ENCODE results near the gene ANAPC2.

Gene ANAPC2, protein sequence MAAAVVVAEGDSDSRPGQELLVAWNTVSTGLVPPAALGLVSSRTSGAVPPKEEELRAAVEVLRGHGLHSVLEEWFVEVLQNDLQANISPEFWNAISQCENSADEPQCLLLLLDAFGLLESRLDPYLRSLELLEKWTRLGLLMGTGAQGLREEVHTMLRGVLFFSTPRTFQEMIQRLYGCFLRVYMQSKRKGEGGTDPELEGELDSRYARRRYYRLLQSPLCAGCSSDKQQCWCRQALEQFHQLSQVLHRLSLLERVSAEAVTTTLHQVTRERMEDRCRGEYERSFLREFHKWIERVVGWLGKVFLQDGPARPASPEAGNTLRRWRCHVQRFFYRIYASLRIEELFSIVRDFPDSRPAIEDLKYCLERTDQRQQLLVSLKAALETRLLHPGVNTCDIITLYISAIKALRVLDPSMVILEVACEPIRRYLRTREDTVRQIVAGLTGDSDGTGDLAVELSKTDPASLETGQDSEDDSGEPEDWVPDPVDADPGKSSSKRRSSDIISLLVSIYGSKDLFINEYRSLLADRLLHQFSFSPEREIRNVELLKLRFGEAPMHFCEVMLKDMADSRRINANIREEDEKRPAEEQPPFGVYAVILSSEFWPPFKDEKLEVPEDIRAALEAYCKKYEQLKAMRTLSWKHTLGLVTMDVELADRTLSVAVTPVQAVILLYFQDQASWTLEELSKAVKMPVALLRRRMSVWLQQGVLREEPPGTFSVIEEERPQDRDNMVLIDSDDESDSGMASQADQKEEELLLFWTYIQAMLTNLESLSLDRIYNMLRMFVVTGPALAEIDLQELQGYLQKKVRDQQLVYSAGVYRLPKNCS

DNA sequence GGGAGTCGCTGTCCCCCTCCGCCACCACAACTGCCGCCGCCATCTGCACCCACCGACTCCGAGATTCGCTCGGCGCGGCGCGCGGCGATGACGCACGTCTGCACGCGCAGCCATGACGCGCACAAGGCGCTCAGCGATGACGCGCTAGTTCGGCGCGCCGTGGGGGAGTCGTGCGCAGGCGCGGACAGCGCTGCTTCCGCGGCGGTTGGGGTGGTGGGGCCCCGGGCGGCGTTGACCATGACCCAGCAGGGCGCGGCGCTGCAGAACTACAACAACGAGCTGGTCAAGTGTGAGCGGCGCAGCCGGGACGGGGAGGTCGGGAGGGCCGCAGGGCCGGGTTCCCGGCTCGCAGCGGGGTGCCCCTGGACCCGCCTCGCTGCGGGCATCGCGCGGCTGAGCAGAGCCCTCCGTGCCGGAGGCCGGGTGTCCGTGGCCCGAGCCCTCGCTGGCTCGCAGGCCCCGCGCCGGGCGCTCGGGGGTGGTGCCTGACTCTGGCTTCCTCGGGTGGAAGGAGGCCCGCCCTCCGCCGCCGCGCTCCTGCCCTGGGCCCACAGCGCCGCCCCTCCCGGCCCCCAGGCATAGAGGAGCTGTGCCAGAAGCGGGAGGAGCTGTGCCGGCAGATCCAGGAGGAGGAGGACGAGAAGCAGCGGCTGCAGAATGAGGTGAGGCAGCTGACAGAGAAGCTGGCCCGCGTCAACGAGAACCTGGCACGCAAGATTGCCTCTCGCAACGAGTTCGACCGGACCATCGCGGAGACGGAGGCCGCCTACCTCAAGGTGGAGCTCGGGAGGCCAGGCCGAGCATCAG, at the start of gene ANAPC2, which contains the start of gene SSNA1:
ANAPC2 (minus strand) TSS at position 71 of the 807 bp plus-strand sequence; CDS start at position 43, 28 bp downstream.
SSNA1 (plus strand) TSS at position 187 of the 807 bp plus-strand sequence; CDS start at position 238, 51 bp downstream.
- DNase-seq: peak; percentile 90

DNA sequence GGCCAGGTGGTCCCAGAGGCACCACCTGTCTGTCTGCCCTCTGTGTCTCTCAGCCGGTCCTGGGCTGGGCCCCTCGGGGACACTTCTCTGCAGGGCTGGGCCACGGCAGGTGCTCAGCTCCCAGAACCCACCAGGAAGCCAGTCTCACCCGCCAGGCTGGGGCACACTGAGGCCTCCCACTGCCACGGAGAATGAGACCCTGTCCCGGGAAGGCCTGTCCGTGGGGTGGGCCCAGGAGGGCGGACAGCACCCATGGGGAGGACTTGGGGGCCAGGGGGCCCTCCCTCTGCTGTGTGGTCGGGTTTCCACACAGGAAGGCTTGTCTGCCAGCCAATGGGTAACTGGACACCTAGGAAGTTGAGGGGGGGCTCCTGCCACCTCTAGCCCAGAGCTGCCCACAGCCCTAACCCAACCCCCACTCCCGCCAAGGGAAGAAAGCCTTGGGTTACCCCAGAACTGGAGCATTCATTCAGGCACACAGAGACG, 48.6 kb upstream of the ANAPC2 start:
- no peak for DNase-seq

DNA sequence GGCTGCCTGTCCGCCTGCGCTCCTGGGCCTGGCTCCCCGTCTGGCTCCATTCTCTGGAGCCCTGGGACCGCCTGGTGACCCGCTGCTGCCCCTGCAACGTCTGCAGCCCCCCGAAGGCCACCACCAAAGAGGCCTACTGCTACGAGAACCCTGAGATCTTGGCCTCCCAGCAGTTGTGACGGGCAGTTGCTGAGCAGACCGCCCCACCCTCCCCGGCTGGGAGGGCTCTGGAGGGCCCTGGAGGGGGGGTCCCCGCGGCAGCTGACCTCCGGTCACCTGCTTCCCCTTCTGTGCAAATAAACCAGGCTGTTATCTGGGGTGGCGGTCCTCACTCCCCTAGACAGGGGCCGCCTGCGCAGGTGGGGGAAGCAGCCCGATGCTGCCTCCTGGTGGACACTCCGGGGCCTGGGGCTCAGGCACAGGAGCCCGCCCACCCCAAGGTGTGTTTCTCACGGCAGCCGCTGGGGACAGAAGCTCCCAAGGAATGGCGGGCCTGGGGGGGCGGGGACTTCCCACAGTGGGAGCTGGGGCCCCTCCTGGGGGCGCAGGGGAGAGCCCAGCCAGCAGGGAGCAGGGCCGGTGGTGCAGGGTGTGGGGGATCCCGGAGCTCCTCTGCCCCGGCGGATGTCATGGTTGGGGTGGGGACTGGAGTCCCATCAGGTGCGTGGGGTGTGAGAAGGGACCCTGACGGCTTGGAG, 48.0 kb upstream of the ANAPC2 start:
- peak; percentile 60 for DNase-seq

DNA sequence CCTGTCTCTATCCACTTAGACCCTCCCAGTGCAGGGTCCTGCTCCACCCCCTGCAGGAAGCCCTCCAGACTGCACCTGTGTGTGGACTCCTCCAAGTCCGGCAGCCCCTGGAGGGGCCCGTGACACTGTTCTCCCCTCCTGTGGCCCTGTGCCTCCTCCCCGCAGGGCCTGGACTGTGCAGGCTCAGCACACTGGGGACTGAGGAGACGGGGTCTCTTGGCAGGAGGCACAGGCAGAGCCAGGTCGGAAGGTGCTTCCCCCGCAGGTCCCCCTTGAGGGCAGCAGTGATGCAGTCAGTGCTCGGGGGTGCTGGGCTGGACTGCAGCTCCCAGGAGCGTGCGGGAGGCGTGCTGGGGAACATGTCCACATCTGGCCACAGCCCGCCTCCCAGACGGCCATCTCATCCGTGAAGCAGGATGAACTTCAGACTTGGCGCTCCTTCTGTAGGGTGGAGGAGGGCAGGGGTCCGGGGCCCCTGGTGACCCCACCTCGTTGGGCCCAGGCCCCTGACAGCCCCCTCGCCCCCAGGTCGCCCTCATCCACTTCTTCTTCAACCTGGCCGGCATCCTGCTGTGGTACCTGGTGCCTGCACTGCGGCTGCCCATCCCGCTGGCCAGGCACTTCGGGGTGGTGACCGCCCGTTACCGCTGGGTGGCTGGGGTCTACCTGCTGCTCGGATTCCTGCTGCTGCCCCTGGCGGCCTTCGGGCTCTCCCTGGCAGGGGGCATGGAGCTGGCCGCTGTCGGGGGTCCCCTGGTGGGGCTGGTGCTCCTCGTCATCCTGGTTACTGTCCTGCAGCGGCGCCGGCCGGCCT, 47.3 kb upstream of the ANAPC2 start:
- no peak for DNase-seq

DNA sequence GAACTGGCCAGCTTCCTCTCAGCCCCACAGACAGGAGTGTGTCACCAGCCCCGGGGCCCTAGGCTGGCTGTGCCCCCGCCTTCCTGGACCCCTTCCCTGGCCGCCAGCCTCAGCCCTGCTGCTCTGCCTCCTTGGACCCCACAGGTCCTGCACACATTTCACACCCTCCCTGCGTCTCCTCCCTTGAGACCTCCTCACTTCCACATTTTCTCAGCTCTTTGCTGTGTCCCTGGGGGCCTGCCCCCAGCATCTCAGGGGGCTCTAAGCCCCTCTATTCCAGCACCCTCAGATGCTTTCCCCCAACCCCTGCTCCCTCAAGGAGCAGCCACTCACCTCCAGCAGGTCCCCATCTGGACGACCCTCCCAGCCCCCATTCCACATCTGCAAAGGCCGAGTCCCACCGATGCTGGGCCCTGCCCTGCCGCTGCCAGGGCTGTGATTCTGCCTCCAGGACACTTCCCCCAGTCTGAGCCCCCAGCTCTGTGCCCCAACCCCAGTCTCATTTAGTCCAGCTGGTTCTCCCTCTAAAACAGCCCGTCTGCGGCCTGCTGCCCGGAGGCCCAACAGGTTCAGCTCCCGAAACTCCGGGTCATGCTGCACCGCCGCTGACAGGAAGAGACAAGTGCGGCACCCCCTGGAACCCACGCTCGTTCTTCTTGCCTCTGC, 46.5 kb upstream of the ANAPC2 start:
- no peak for DNase-seq

DNA sequence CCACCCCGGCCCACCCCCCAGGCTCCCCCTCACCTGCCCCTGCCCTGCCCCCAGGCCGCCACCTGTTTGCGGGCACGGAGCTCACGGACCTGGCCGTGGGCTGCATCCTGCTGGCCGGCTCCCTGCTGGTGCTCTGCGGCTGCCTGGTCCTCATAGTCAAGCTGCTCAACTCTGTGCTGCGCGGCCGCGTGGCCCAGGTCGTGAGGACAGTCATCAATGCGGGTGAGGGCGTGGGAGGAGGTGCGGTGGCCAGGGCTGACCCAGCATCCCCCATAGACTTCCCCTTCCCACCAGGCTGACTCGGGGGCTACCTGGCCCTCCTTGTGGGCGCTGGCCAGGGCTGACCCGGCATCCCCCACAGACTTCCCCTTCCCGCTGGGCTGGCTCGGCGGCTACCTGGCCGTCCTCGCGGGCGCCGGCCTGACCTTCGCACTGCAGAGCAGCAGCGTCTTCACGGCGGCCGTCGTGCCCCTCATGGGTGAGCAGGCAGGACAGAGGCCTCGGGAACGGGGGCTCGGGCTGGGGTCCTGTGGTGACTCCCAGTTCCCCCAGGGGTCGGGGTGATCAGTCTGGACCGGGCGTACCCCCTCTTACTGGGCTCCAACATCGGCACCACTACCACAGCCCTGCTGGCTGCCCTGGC, 45.8 kb upstream of the ANAPC2 start:
- no peak for DNase-seq

DNA sequence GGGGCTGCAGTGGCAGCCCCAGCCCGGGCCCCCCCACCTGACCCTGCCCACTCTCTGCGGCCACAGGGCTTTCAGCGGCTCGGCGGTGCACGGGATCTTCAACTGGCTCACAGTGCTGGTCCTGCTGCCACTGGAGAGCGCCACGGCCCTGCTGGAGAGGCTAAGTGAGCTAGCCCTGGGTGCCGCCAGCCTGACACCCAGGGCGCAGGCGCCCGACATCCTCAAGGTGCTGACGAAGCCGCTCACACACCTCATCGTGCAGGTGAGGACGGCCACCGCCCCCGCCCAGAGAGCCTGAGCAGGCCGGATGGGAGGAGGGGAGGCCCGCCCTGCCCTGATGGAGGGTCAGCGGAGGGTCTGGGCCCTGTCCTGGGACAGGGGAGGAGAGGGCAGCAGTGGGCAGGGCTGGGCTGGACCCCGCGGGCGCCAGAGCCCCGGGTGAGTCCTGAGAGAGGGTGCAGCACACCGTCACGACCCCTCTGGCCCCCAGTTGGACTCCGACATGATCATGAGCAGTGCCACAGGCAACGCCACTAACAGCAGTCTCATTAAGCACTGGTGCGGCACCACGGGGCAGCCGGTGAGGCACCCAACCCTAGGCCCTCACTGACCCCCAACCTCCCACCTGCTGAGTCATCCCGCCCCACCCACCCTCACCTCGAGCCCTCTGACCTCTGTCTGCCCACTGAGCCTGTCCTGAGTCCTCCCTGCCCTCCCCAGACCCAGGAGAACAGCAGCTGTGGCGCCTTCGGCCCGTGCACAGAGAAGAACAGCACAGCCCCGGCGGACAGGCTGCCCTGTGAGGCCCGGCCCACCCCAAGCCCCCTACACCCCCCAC, 45.0 kb upstream of the ANAPC2 start:
- DNase-seq: no peak

DNA sequence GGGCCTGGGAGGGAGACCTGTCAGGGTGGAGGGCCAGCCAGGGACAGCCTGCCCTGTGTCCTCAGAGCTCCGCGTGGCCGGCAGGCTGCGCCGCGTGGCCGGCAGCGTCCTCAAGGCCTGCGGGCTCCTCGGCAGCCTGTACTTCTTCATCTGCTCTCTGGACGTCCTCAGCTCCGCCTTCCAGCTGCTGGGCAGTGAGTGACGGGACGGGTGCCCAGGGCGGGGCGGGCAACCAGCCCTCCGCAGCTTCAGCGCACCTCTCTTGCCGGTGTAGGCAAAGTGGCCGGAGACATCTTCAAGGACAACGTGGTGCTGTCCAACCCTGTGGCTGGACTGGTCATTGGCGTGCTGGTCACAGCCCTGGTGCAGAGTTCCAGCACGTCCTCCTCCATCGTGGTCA, 44.1 kb upstream of the ANAPC2 start:
- DNase-seq: no peak

DNA sequence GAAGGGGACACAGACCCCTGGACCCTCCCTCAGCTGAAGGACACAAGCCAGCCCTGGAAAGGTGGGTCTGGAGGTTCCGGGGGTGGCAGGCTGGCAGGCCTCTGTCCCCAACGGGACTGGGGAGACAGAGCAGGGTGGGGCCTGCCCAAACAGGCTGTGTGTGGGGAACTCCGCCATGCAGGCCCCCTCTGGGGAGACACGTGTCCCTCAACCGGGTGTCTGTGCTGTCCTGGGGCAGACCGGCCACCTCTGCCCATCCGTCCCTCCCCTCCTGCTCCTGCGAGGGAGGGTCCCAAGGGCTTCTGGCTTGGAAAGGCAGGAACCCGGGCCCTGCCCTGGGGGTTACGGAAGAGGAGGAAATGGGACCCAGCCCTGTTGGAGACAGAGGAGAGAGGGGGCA, 43.7 kb upstream of the ANAPC2 start:
- no peak for DNase-seq

DNA sequence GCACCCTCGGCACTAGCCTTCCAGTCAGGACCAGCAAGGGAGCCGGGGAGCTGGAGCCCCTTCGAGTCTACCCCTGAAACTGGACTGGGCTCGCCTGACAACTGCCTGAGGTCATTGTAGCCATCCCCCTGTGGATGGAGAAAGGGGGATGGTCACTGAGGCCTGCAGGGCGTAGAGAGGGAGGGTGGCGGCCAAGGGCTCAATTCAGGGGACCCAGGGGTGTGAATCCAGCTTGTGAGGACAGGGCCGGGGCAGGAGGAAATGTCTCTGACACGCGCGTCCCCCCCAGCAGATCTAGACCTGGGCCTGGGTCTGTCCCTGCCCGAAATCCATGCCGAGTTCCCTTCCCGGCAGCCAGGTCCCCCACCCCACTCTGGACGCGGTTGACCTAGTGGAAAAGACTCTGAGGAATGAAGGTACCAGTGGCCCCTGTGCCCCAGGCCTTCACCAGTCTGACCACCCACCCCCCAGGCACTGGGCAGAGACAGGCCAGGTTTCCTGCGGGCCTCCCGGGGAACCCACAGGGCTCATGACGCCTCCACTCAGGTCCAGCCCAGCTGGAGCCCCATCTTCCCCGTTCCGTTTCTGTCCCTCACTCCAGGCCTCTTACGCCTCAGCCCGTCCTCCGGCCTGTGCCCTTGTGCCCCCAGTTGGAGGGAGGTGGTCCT, 43.1 kb upstream of the ANAPC2 start:
- DNase-seq: no peak

DNA sequence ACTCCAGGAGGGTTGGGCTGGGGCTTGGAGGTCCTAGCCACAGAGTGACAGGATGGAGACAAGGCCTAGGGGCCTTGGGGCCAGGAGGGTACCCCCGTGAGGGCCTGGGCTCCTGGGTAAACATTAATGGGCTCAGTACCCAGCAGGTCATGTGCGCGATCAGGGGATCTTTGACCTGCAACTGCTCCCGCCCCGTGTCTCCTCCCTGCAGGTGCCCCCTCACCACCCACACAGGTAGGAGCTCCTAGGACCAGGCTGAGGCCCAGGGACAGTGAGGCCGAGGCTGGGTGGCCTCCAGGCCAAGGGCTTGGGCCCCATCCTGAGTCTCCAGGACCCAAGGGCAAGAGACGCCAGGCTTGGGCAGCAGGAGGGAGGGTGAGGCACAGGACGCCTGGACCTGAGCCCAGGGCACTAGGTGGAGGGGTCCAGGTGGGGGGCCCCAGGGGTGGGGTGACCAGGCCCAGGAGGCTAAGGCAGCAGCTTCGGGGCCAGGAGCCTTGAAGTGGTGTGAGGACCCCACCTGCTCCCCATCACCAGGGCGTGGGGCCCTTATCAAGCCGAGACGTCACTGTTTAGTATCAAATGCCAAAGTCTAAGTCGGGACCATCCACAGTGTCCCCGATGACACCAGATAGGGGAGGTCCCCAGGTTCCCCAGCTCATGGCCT, 42.5 kb upstream of the ANAPC2 start, which contains the start of gene SLC34A3:
SLC34A3 (plus strand) TSS at position 197 of the 667 bp plus-strand sequence. CDS start 802 bp downstream, outside the sequence.
- no peak for DNase-seq

DNA sequence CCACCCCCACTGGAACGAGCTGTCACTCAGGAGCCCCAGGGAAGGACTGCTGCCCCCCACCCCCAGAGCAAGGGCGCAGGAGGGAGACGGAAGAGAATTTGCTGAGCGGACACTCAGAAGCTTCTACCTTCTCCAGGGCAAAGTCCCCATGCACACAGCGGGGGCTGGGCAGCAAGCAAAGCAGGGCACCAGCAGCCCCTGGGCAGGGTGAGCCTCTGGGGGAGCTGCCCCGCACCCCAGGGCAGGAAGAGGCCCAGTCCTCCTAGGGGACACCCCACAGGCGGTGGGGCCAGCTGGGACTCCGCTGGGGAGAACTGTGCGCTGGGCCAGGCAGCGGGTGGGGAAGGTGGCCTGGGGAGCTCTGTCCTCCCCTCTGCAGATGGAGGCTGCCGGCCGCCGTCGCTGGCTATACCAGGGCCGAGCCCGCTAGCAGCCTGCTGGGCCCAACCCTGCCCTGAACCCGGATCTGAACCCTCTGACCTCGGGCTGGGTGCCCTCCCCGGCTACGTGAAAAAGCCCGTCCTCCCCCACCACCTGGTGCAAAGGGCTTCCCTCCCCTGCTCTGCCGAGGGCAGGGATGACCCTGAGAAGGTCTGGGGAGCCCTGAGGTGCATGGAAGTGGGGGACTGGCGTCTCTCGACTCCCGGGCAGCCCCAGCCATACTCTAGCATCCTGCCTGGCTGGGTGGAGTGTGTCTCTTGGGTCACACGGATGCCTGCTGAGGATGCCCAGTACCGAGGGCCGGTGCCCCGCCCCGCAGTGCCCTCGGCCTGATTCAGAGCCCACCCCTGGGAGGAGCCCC, 41.7 kb upstream of the ANAPC2 start:
- DNase-seq: no peak

DNA sequence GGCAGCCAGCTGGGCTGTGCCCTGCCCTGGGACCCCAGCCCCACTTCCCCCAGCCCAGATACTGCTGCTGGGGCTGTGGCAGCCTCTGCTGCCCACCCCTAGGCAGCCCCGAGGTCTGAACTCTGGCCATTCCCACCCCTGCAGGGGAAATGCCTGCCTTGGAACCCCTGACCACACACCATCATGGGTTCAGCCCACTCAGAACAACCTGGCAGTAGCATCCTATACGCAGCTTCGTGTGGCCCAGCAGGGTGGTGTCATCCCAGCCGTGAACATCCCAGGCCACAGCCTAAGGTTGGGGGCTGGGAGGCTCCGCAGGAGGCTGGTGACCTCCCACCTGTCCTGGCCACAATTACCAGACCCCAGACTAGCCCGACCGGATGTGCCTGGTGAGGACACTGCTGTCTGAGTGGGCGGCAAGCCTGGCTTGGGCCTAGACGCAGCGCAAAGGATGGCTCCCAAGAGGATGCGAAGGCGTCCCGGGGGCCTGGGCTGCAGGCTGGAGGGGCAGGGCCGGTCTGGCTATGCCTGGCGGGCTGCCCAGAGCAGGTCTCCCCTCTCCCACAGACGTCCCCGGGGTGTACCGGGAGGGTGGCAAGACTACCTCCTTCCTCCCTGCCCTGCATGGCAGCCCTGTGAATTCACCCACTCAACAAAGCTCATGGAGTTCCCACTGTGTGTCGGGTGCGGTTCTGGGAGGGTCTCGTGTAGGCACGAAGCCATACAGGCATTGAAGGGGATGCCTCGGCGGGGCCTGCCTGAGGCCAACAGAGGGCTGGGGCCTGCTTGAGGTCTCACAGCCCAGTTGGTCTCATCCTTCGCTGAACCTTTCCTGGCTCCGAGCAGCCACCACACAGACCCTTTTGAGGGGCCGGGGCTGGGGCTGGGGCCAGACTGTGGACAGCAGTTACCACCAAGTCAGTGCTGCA, 40.9 kb upstream of the ANAPC2 start:
- DNase-seq: no peak

DNA sequence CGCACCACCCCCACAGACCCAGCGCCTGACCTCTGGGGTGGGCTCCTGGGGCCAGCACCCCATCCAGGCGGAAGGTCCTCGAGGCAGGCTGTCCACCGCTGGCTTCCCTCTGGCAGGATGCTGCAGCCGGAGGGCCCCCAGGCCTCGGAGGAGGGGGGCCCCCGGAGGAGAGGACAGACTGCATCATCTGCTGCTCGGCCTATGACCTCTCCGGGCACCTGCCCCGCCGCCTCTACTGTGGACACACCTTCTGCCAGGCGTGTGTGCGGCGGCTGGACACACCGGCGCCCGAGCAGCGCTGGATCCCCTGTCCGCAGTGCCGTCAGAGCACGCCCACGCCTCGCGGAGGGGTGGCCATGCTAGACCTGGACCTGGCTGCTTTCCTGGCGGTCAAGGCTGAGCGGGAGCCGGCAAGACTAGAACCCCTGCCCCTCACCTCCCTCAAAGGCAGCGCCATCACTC, 40.2 kb upstream of the ANAPC2 start:
- no peak for DNase-seq

DNA sequence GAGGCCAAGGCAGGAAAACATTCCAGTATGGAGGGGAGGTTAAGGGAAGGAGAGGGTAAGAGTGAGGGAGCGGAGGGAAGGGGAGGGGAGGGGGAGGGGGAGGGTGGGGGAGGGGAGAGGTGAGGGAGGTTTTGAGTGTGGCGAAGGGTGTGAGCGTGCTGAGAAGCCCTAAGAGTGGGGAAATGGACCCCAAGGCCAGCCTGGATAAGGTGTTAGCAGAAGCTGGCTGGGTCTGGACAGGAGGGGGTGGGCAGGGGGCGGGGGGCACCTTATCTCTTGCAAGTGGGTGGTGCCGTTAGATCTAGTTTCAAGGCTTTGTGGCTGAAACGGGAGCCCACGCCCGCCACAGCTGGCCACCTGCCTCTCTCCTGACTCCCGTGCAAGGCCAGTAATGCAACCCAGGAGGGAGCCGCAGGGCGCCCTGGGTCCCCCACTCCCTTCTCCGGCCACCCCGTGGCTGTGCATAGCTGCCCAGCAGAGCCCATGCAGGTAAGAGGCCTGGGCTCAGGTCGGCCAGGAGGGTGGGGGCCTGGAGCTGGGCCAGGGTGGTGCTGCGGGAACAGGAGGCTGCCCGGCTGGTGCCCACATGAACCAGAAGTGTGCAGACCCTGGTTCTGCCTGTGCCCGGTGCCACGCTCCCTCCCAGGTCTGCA, 39.6 kb upstream of the ANAPC2 start:
- no peak for DNase-seq
